ENCODE measurements around the gene COL2A1.

DNA sequence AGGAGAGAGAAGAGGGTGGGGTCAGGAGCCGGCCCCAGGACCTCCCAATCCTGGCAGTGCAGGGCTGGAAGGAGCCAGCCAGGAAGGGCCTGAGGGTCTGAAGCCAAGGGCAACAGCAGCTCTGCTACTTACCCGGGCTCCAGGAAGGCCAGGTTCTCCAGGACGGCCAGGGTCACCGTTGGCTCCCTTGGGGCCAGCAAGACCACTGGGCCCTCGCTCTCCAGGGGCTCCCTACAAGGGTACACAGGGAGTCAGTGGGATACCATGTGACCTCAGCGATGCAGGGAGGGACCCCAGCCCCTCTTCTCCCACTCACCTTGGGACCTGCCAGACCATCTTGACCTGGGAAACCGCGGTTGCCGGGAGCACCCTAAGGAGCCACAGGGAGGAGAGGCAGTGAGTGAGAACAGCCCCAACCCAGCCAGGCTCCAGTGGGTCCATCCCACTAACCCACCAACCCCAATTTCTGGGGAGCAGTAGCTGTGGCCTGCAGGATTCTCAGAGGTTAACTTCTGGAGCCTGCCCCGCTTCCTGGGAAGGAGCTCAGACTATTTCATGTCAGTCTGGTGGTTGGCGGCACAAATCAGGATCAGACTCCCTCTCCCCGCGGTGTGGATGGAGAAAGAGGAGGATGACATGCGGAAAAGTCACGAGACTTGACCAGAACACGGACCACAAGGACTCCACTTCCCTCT, 18.5 kb downstream of the COL2A1 start:
- TF ChIP-seq KLF16 (IDR thresholded peaks at IDR 0.05) (no peak), PML (IDR thresholded peaks at IDR 0.05; ENCODE audit: low read length) (no peak), MXI1 (IDR thresholded peaks at IDR 0.05; ENCODE audit: low read depth, low read length) (no peak), SIN3A (IDR thresholded peaks at IDR 0.05; ENCODE audit: borderline replicate concordance in 2 of 2, control insufficient read depth in 1 of 2, low read depth in 2 of 2, low read length in 2 of 2) (no peak), ZBED1 (IDR thresholded peaks at IDR 0.05) (no peak), SRF (CRISPR knock-in tag; IDR thresholded peaks at IDR 0.05) (no peak)
- TF ChIP-seq, protein P1, sequence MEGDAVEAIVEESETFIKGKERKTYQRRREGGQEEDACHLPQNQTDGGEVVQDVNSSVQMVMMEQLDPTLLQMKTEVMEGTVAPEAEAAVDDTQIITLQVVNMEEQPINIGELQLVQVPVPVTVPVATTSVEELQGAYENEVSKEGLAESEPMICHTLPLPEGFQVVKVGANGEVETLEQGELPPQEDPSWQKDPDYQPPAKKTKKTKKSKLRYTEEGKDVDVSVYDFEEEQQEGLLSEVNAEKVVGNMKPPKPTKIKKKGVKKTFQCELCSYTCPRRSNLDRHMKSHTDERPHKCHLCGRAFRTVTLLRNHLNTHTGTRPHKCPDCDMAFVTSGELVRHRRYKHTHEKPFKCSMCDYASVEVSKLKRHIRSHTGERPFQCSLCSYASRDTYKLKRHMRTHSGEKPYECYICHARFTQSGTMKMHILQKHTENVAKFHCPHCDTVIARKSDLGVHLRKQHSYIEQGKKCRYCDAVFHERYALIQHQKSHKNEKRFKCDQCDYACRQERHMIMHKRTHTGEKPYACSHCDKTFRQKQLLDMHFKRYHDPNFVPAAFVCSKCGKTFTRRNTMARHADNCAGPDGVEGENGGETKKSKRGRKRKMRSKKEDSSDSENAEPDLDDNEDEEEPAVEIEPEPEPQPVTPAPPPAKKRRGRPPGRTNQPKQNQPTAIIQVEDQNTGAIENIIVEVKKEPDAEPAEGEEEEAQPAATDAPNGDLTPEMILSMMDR (IDR thresholded peaks at IDR 0.05 in 2 of 3, conservative IDR thresholded peaks at IDR 0.05 in 1 of 3; ENCODE audit: insufficient read depth in 2 of 3, low read depth in 1 of 3, low read length in 3 of 3), result no peak
